WERI-Rb-1 (cell line): ENCODE data around the gene JPH4.
A peak's percentile ranks its signal among the peaks of the same experiment; 100 is the strongest.

Experiments used
- DNase-seq: peaks from one replicate; pipeline ENCODE4 v3.0.0-alpha.2; 2020
- H3K27ac ChIP-seq: fragments of 250-450 bp; sonication (Bioruptor Pico); 2 replicates; pipeline ENCODE4 v1.5.1; 2020; ENCODE audit warnings: mild to moderate bottlenecking, moderate library complexity
- H3K27me3 ChIP-seq: fragments of 250-450 bp; sonication (Bioruptor Pico); 2 replicates; pipeline ENCODE4 v1.5.1; 2021; ENCODE audit warnings: mild to moderate bottlenecking, low read depth, moderate library complexity; ENCODE audit not compliant: insufficient read depth, severe bottlenecking
- H3K36me3 ChIP-seq: fragments of 250-450 bp; sonication (Bioruptor Pico); 2 replicates; pipeline ENCODE4 v1.5.1; 2020; ENCODE audit warnings: mild to moderate bottlenecking, moderate library complexity
- H3K4me3 ChIP-seq: 2 replicates; pipeline ENCODE4 v1.5.1; 2011; ENCODE audit warnings: low read depth, mild to moderate bottlenecking, control low read depth, low read length
- H3K9me3 ChIP-seq: fragments of 250-450 bp; sonication (Bioruptor Pico); 2 replicates; pipeline ENCODE4 v1.5.1; 2021; ENCODE audit warnings: mild to moderate bottlenecking, moderate library complexity; ENCODE audit not compliant: severe bottlenecking
- CTCF ChIP-seq: IDR thresholded peaks from 2 replicates; pipeline ENCODE4 v1.5.1; 2011; ENCODE audit warnings: low read depth, mild to moderate bottlenecking, control low read depth, inconsistent platforms, low read length

Gene JPH4

GRCh38 chr14:23557946-23558345 lies 20.6 kb downstream of the JPH4 start:
- Histone ChIP-seq H3K36me3 (peaks cover 39% of the 10 kb centered on the region), H3K4me3 (no peak overlapping the region), H3K9me3 (no peaks in the 10 kb centered on the region), H3K27me3 (no peaks in the 10 kb centered on the region), H3K27ac (no peak overlapping the region)
- no peak for DNase-seq
- TF ChIP-seq CTCF, result no peak

- no peak for TF ChIP-seq CTCF
- peaks cover 37% of the 10 kb centered on the region for H3K36me3 ChIP-seq
- DNase-seq, result no peak
- no peak overlapping the region for H3K27ac ChIP-seq
- H3K9me3 ChIP-seq, result no peaks in the 10 kb centered on the region
- H3K4me3 ChIP-seq, result no peak overlapping the region
- H3K27me3 ChIP-seq, result no peaks in the 10 kb centered on the region
Measured at GRCh38 chr14:23557521-23557920, 21.1 kb downstream of the JPH4 start.

- no peaks in the 10 kb centered on the region for H3K27me3 ChIP-seq
- no peak for DNase-seq
- H3K9me3 ChIP-seq, result no peaks in the 10 kb centered on the region
- H3K27ac ChIP-seq, result peak overlapping the region; percentile 96
- TF ChIP-seq CTCF, result no peak
- H3K36me3 ChIP-seq, result peaks cover 30% of the 10 kb centered on the region
- H3K4me3 ChIP-seq, result peak overlapping the region; percentile 85
Measured at GRCh38 chr14:23556700-23557440, 21.7 kb downstream of the JPH4 start.

GRCh38 chr14:23555882-23556699 lies 22.5 kb downstream of the JPH4 start, which contains the start of gene THTPA:
TSS of gene THTPA (plus strand) at chr14:23556271. CDS start at chr14:23556758, 487 bp downstream.
- H3K27me3 ChIP-seq, result no peaks in the 10 kb centered on the region
- peak within 1 kb of the TSS; percentile 96 for H3K27ac ChIP-seq
- no peaks in the 10 kb centered on the region for H3K9me3 ChIP-seq
- DNase-seq, result peak; percentile 95
- peaks cover 23% of the 10 kb centered on the region for H3K36me3 ChIP-seq
- TF ChIP-seq CTCF, result no peak
- H3K4me3 ChIP-seq, result peak within 1 kb of the TSS; percentile 85

- Histone ChIP-seq H3K27me3 (no peaks in the 10 kb centered on the region), H3K27ac (peak overlapping the region; percentile 96), H3K36me3 (peaks cover 19% of the 10 kb centered on the region), H3K4me3 (peak overlapping the region; percentile 85), H3K9me3 (no peaks in the 10 kb centered on the region)
- no peak for TF ChIP-seq CTCF
- no peak for DNase-seq
Measured at GRCh38 chr14:23555533-23555881, 23.1 kb downstream of the JPH4 start.
